ENCODE data around the gene PROS1.

PROS1 gene

GRCh38 chr3:93973131-93974126 lies at the start of gene PROS1:
TSS of gene PROS1 (minus strand) at chr3:93973896. CDS start at chr3:93973749, 147 bp downstream.
- peak; percentile 85 for DNase-seq (ENCODE audit: low read depth)

DNA sequence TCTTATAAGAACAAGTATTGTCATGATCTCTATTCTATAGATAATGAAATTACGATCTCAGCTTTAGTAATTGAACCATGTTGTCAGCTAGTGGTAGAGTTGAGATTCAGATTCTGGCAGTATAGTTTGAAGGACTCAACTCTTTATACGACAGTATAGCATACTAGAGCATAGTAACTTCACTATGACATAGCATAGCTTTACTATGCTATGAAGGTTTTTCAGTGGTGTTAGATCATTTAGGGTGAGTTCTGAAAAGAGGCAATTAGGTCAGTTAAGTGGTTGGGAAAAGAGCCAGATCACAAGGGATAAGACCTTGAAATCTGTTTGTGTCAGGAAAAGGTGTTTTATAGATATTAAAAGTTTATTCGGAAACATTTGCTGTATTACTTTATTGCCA lies 46.6 kb upstream of the PROS1 start:
- no peak for DNase-seq (ENCODE audit: low read depth)

DNA sequence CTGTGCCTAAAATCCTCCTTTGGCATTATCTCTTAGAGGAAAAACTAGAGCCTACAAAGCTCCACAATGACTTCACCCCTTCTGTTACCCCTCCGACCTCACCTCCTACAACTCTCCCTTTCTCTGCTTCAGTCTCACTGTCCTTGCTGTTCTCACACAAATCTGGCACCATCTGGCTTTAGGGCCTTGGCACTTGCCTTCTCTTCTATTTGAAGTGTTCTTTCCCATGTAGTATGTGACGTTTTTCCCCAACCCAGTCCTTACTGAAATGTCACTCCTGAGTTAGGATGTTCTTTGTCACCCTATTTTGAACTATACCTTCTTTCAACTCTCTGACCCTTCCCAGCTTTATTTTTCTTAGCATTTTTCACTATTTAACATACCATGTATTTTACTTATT lies 46.0 kb upstream of the PROS1 start:
- DNase-seq (ENCODE audit: low read depth) = no peak

GRCh38 chr3:94015025-94015424 lies 41.3 kb upstream of the PROS1 start:
- no peak for DNase-seq (ENCODE audit: low read depth)

DNA sequence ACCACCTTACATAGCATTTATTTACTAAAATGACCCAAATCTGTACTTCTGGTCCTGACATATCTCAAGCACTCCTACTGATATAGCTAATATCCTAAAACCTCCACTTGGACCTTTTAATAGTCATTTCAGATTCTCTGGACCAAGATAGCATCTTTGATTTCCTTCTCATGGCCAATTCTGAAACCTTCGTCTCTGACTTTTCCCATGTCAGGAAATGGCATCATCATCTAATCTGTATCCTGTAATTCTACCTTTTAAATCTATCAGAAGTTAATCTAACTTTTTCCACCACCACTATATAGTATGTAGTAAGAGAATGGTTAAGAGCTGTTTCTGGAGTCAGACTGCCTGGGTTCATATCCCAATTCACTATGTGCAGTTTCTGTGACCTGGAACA lies 38.5 kb upstream of the PROS1 start:
- DNase-seq (ENCODE audit: low read depth) = no peak

GRCh38 chr3:94011233-94011711 lies 37.6 kb upstream of the PROS1 start:
- DNase-seq (ENCODE audit: low read depth) = no peak

DNA sequence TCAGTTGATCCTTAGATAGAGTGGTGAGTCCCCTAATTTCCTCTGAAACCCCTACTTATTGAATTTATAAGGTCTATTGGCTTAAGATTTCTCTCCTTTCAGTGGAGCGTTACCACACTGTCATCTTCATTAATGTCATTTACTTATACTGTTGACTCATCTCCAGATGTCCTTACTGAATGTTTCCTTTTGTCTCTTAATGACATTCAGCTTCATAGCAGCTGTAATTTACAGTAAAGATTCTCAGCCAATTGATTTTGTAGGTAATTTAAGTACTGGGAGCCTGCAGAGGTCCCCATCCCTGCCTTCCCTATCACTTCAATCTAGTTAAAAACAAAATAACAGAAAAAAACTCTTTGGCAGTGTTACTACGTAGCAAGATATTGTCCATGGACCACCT lies 35.9 kb upstream of the PROS1 start:
- no peak for DNase-seq (ENCODE audit: low read depth)

DNA sequence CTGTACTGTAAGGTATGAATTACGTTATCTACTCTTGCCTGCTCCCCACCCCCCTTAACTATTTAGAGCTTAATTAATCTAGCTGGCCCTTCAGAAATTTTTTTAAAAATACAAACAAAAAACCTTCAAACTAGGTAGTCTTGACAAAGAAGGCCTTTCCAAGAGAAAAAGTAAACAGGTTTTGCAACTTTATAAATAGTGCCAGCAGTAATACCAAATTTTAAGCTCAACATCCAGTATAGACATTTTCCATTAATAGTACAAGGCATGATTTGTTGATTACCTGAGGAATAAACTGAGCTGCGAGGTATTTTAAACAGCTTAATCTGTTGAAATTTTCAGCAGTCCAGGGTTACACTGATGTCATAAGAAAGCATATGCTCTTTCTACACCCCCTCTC lies 34.6 kb upstream of the PROS1 start:
- no peak for DNase-seq (ENCODE audit: low read depth)

GRCh38 chr3:94004301-94004910 lies 30.7 kb upstream of the PROS1 start:
- peak; percentile 59 for DNase-seq (ENCODE audit: low read depth)

GRCh38 chr3:94001827-94002495 lies 28.3 kb upstream of the PROS1 start:
- DNase-seq (ENCODE audit: low read depth) = no peak

GRCh38 chr3:94001191-94001590 lies 27.5 kb upstream of the PROS1 start:
- DNase-seq (ENCODE audit: low read depth) = no peak

DNA sequence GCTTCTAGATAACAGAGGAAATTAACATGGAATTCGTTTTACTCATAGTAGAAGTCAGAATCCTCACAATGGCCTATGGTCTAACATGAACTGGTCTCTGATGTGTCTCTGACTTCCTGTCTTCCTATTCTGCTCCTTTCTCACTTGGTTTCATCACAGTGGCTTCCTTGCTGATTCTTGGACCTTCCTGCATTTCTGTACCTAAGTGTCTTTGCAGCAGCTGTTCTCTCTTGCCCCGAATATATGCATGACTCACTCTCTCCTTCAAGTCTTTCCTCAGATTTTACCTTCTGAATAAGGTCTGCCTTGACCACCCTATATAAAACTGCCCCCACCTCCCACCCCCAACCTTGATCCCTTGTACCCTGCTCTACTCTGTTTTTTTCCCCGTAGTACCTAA lies 20.4 kb upstream of the PROS1 start:
- DNase-seq (ENCODE audit: low read depth) = no peak

DNA sequence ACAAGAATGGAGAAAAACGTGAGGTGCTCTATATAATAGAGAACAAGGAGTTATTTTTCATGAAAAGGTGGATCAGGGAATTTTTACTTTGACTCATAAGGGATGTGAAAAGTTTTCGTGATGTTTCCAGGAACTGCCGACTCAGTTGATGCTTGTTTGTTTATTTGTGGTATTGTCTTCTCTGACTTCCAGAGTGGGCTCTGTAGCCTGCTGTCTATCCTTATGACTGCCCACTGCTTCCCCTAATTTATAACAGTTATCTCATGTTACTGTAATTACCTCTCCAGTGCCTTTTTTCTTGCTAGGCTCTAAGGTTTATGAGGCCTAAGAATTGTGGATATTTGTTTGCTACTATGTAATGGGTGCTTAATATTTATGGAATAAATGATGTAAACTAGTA lies 18.5 kb upstream of the PROS1 start:
- no peak for DNase-seq (ENCODE audit: low read depth)

DNA sequence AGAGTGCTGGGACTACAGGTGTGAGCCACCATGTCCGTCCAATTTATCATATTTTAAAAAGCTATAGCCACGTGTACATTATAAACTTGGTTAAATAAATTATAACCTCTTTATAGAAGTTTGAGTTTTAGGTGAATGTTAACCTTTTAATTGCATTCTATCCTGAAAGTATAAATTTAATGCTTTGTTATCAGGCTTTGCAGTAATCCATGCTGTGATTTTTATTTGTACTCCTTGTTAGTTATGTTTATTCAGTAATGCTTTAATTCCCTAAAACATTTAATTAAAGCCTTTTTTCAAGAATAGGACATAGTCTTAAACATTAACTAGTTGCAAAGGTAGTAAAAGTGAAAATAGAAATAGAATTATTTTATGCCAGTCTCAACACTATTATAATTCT lies 17.9 kb upstream of the PROS1 start:
- no peak for DNase-seq (ENCODE audit: low read depth)

- DNase-seq (ENCODE audit: low read depth) = no peak
Observed at GRCh38 chr3:93989241-93989640, 15.5 kb upstream of the PROS1 start.

DNA sequence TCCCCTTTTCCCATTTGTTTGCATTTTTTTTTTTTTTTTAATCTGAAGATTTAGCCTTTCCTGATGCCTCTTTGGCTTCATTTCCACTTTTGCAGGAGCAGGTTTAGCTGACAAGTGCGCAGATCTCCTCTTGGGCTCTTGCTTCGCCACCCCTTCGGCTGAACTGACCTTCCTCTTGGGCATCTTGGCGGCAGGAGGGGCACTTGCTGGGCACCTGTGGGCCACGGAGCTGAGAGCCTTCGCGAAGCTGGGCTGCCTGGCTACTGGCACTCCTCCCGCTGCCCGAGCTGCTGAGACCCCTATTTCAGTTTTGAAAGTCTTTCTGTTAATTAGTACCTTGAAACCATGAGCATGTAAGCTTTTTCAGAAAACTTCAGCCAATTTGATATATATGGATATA lies 15.1 kb upstream of the PROS1 start:
- DNase-seq (ENCODE audit: low read depth) = no peak

DNA sequence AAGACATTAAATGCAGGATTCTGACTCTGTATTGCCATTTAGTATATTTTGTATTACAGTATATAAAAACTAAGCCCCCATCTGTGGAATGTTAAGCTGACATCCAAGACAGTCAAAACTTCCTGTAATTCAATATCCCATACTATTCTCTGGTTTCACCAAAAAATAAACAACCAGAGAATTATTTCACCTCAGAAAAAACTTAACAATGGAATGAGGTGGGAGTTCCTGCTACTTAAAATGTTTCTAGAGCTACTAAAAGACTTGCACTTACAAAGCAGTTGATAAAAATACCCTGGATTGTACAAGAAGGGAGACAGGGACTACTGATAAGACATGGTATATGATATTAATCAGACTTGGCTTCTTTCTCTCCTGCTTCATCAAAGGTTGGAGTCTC lies 14.6 kb upstream of the PROS1 start:
- DNase-seq (ENCODE audit: low read depth) = no peak

DNA sequence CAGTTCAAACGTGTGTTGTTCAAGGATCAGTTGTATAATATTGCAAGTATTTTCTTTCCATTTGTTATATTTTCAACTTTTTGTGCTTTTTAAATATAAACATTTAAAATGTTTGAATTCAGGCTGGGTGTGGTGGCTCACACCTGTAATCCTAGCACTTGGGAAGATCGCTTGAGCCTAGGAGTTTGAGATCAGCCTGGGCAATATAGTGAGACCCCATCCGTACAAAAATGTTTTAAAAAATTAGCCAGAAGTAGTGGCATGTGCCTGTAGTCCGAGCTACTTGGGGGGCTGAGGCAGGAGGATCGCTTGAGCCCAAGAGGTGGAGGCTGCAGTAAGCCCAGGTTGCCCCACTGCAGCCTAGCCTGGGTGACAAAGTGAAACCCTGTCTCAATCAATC lies 10.9 kb upstream of the PROS1 start:
- DNase-seq (ENCODE audit: low read depth) = no peak

- no peak for DNase-seq (ENCODE audit: low read depth)
Observed at GRCh38 chr3:93983408-93983807, 9.7 kb upstream of the PROS1 start.

DNA sequence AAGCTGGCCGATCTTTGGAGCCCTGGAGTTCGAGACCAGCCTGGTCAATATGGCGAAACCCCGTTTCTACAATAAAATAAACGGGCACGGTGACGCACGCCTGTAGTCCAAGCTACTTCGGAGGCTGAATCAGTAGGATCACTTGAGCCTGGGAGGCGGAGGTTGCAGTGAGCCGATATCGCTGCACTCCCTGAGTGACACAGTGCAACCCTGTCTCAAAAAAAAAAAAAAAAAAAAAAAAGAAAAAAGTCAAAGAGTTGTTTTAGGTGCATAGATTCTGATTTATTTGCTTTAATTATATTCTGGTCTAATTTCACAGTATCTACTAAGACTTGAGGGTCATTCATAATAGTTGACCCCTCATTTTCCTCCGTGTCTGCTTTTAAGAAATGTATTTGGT lies 8.0 kb upstream of the PROS1 start:
- no peak for DNase-seq (ENCODE audit: low read depth)

- peak; percentile 99 for DNase-seq (ENCODE audit: low read depth)
Observed at GRCh38 chr3:93979850-93980676, 6.4 kb upstream of the PROS1 start, which contains the start of gene ARL13B. TSS of gene ARL13B (plus strand) at chr3:93980155. CDS start at chr3:93980424, 269 bp downstream.

DNA sequence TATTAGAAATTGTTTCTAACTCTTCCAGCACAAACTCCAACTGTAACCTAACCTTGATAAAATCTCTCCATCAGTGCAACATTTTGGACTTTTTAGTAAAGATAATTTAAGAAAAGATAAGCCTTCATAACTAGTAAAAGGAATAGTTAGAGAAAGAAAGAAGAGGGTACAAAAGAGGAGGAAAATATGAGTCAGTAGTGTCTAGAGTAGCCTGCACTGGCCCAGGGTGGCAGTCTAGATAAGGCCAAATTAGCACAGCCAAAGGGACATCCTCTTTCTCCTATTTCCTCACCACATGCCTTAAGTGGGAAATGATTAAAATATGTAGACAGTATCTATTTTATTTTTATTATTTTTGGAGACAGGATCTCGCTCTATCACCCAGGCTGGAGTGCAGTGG lies 3.7 kb downstream of the PROS1 start:
- DNase-seq (ENCODE audit: low read depth) = no peak
